Hepatocyte (in vitro differentiated cells): ENCODE measurements around the gene KIAA1671. TPM values are rescaled to one million over a fixed set of nuclear protein-coding genes. Genes with fewer than 3 reads are reported as not detected.

Source experiments
- DNase-seq: peaks from one replicate; pipeline ENCODE4 v3.0.0-alpha.2; 2016; ENCODE audit warnings: low spot score
- H2AFZ ChIP-seq: fragments of 200-600 bp; sonication (generic); 2 replicates; pipeline ENCODE4 v1.6.0; 2016; ENCODE audit warnings: antibody characterized with exemption, mild to moderate bottlenecking
- H3K27ac ChIP-seq: fragments of 200-600 bp; sonication (generic); 2 replicates; pipeline ENCODE4 v1.5.1; 2016; ENCODE audit warnings: mild to moderate bottlenecking
- H3K27me3 ChIP-seq: fragments of 200-600 bp; sonication (generic); 2 replicates; pipeline ENCODE4 v1.6.1; 2016
- H3K36me3 ChIP-seq: fragments of 200-600 bp; sonication (generic); replicated peaks from 2 replicates; pipeline ENCODE4 v1.5.1; 2016; ENCODE audit warnings: low read depth; ENCODE audit not compliant: insufficient read depth
- H3K4me1 ChIP-seq: fragments of 200-600 bp; sonication (generic); 2 replicates; pipeline ENCODE4 v1.5.1; 2016; ENCODE audit warnings: mild to moderate bottlenecking, moderate library complexity; ENCODE audit not compliant: insufficient read depth
- H3K4me2 ChIP-seq: fragments of 200-600 bp; sonication (generic); 2 replicates; pipeline ENCODE4 v1.6.0; 2016
- H3K4me3 ChIP-seq: fragments of 200-600 bp; sonication (generic); 2 replicates; pipeline ENCODE4 v1.5.1; 2016; ENCODE audit warnings: mild to moderate bottlenecking
- H3K79me2 ChIP-seq: fragments of 200-600 bp; sonication (generic); 2 replicates; pipeline ENCODE4 v1.6.0; 2017; ENCODE audit warnings: mild to moderate bottlenecking
- H3K9me2 ChIP-seq: fragments of 200-600 bp; sonication (generic); replicated peaks from 2 replicates; pipeline ENCODE4 v1.6.0; 2017; ENCODE audit warnings: mild to moderate bottlenecking; ENCODE audit not compliant: insufficient read depth
- H3K9me3 ChIP-seq: fragments of 200-600 bp; sonication (generic); 2 replicates; pipeline ENCODE4 v1.5.1; 2016; ENCODE audit warnings: low read depth, mild to moderate bottlenecking
- H4K20me1 ChIP-seq: fragments of 200-600 bp; sonication (generic); 2 replicates; pipeline ENCODE4 v1.6.0; 2016; ENCODE audit warnings: mild to moderate bottlenecking; ENCODE audit not compliant: insufficient read depth, poor library complexity, severe bottlenecking
- EZH2 ChIP-seq: fragments of 200-600 bp; sonication (generic); IDR thresholded peaks from 2 replicates; pipeline ENCODE4 v1.6.1; 2016; ENCODE audit warnings: antibody characterized with exemption, mild to moderate bottlenecking, borderline replicate concordance
- EZH2phosphoT487 ChIP-seq: fragments of 200-600 bp; sonication (generic); IDR thresholded peaks from one replicate; pipeline ENCODE4 v1.6.1; 2018; ENCODE audit warnings: antibody characterized with exemption, mild to moderate bottlenecking, low read depth, moderate library complexity; ENCODE audit not compliant: unreplicated experiment, severe bottlenecking
- WGBS: methylation state at CpG from one replicate; pipeline ENCODE4 v1.1.6; 2016; ENCODE audit warnings: low lambda C conversion rate; ENCODE audit errors: missing lambda C conversion rate; 5-methylcytosine and 5-hydroxymethylcytosine counted together
- polyA plus RNA-seq: library from polyadenylated mRNA; unstranded; fragments of >200 nt; fragmentation: Nextera tagmentation; extraction: Ambion mirVana; gene quantifications from 2 replicates; pipeline ENCODE4 v1.2.1, GENCODE V29; 2016
- total RNA-seq: library from RNA; depleted of rRNA; stranded (reverse); fragments of >200 nt; gene quantifications from 2 replicates; pipeline ENCODE4 v1.2.3, GENCODE V29; 2014
- TF ChIP-seq, protein P1 (sequence below): fragments of 200-600 bp; sonication (generic); IDR thresholded peaks from 2 replicates; pipeline ENCODE4 v1.5.1; 2016; ENCODE audit warnings: antibody characterized with exemption, mild to moderate bottlenecking; ENCODE audit not compliant: poor library complexity

Gene KIAA1671
- total and polyA plus RNA-seq, 2 experiments from 2014 or later = 8.1 to 26.5 TPM

DNA sequence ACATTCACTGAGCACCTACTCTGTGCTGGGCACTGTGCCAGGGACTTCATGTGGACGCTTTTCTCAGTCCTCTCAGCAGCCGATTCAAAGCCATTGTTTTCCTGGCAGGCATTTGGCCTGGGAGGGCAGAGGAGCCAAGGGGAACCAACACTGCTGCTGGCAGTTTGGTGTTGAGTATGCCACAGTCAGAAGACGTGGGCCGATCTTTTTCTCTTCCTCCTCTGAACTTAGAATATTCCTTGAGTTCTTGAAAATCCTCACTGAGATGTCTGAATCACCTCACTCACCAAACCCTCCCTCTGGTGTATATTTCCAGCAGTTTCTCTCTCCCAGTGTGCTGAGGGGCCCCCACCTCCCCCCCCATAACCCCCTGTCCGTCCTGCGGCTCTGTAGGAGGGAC lies 132.6 kb downstream of the KIAA1671 start:
- Histone ChIP-seq H3K4me2 (no peak overlapping the region), H3K79me2 (peaks cover 6% of the 10 kb centered on the region), H3K9me2 (no peaks in the 10 kb centered on the region), H2AFZ (no peak overlapping the region), H3K36me3 (no peaks in the 10 kb centered on the region), H3K4me3 (no peak overlapping the region), H3K4me1 (peaks cover 7% of the 10 kb centered on the region), H3K27me3 (no peaks in the 10 kb centered on the region), H3K9me3 (no peaks in the 10 kb centered on the region), H4K20me1 (no peaks in the 10 kb centered on the region), H3K27ac (peak overlapping the region; percentile 44)
- TF ChIP-seq EZH2 (no peak), EZH2phosphoT487 (no peak)
- TF ChIP-seq, protein P1, sequence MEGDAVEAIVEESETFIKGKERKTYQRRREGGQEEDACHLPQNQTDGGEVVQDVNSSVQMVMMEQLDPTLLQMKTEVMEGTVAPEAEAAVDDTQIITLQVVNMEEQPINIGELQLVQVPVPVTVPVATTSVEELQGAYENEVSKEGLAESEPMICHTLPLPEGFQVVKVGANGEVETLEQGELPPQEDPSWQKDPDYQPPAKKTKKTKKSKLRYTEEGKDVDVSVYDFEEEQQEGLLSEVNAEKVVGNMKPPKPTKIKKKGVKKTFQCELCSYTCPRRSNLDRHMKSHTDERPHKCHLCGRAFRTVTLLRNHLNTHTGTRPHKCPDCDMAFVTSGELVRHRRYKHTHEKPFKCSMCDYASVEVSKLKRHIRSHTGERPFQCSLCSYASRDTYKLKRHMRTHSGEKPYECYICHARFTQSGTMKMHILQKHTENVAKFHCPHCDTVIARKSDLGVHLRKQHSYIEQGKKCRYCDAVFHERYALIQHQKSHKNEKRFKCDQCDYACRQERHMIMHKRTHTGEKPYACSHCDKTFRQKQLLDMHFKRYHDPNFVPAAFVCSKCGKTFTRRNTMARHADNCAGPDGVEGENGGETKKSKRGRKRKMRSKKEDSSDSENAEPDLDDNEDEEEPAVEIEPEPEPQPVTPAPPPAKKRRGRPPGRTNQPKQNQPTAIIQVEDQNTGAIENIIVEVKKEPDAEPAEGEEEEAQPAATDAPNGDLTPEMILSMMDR = no peak
- DNase-seq = no peak
- WGBS = 77% methylated on average over 6 of the region's 6 CpGs

DNA sequence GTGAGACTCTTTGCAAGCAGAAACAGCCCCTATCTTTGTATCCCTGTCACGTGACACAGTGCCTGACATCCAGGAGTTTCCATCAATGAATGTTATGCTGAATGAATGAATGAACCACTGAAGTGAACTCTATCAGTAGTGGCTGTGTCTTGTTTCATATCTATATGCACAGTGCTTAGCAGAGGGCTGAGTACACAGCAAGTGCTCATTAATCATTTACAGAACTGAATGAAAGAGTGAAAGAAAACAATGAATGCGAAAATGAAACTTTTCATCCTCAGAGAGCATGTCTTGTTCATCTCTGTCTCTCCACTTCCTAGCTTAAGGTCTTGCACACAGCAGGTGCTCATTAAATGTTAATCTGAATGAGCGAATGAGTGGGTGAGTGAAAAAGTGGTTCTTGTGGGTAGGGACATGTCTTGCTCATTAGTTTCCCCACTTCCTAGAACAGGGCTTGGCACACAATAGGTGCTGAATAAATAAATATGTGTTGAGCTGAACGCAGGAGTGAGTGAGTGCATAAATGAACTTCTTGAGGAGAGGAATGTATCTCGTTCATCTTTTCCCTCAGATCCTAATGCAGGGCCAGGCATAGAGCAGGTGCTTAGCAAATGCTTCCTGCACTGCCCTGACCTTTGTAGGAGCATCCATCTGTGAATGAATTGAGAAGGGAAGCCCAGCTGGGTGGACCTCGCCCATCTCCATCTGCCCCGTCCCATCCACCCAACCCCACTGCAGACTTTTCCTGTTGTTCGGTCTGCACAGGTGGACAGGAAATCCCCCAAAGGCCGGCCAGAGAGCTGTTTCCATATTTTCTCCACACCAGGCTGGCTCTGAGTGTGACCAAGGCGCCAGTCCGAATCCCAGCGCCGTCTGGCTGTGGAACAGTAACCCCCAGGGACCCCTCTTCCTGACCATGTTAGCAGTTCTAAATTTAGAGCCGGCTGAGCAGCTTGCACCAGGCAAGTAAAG lies 133.7 kb downstream of the KIAA1671 start:
- no peak for TF ChIP-seq EZH2phosphoT487
- TF ChIP-seq EZH2 = no peak
- TF ChIP-seq, protein P1 = no peak
- Histone ChIP-seq H3K9me3 (no peaks in the 10 kb centered on the region), H3K27me3 (no peaks in the 10 kb centered on the region), H3K4me3 (no peak overlapping the region), H3K4me2 (peak overlapping the region; percentile 48), H3K36me3 (no peaks in the 10 kb centered on the region), H4K20me1 (no peaks in the 10 kb centered on the region), H3K79me2 (peaks cover 6% of the 10 kb centered on the region), H3K4me1 (peaks cover 7% of the 10 kb centered on the region), H3K9me2 (no peaks in the 10 kb centered on the region), H3K27ac (peak overlapping the region; percentile 15), H2AFZ (no peak overlapping the region)
- peak; percentile 66 for DNase-seq
- 73% methylated on average over 14 of the region's 14 CpGs for WGBS

DNA sequence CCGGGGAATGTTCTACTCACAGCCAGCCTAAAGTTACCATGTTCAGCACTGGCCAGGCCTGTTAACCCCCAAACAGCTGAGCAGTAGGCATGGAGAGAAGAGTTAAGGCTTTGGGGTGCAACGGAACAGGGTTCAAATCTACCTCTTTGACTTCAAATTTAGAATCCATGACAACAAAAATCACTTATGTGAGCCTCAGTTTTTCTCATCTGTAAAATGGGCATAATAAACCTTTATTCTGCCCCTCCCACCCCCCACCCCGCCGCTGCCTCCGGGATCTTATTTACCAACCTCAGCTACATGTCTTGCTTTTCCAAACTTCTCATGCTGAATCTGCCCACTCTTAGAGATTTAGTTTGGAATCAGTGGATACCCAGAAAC lies 134.4 kb downstream of the KIAA1671 start:
- TF ChIP-seq EZH2phosphoT487 (no peak), EZH2 (no peak)
- TF ChIP-seq, protein P1 = no peak
- Histone ChIP-seq H4K20me1 (no peaks in the 10 kb centered on the region), H3K27ac (no peak overlapping the region), H3K79me2 (peaks cover 6% of the 10 kb centered on the region), H3K4me3 (no peak overlapping the region), H3K9me2 (no peaks in the 10 kb centered on the region), H3K4me2 (no peak overlapping the region), H3K4me1 (peaks cover 7% of the 10 kb centered on the region), H3K27me3 (no peaks in the 10 kb centered on the region), H2AFZ (no peak overlapping the region), H3K9me3 (no peaks in the 10 kb centered on the region), H3K36me3 (no peaks in the 10 kb centered on the region)
- no peak for DNase-seq
- WGBS = 92% methylated on average over 5 of the region's 5 CpGs
